HG03135 (cell line): ENCODE results near the gene CTSZ.
"Not testable (repeated sequence)": the region's sequence is repeated elsewhere in the genome, so short reads cannot be mapped to it uniquely, and the experiment has no call there.

ENCODE experiments used
- ATAC-seq: cut with Tn5 transposase; IDR thresholded peaks from one replicate; pipeline ENCODE4 v1.9.1; 2021; ENCODE audit warnings: mild to moderate bottlenecking, moderate library complexity; ENCODE audit not compliant: unreplicated experiment

CTSZ gene

DNA sequence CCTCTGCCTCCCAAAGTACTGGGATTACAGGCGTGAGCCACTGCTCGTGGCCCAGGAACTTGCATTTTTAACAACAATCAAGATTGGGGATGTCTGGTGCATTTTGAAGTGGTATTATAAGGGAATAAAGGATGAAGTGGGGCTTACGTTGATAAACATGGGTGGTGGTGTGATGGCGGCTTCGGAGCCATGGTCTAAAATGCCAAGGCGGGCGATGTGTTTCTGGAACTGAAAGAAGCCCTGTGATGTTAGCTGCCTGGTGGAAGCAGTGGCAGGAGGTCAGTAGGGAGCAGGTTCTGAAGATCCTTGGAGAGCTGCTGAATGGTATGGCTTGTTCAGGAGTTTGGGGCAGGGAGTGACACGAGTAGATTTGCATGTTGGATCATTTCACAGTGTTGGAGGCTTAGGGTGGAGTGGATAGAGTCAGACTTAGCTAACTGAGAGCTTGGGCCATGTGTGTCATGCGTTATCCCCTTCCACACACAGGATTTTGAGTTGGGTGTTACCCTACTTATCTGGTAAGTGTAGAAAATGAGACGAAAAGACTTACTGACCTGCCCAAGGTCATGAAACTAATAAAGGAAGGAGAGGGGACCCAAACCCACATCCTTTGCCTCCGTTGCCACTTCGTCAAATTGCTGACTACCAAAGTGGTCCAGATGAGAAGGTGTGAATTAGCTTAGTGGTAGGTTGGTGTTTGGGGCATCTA lies 24.5 kb downstream of the CTSZ start:
- ATAC-seq, result no peak

DNA sequence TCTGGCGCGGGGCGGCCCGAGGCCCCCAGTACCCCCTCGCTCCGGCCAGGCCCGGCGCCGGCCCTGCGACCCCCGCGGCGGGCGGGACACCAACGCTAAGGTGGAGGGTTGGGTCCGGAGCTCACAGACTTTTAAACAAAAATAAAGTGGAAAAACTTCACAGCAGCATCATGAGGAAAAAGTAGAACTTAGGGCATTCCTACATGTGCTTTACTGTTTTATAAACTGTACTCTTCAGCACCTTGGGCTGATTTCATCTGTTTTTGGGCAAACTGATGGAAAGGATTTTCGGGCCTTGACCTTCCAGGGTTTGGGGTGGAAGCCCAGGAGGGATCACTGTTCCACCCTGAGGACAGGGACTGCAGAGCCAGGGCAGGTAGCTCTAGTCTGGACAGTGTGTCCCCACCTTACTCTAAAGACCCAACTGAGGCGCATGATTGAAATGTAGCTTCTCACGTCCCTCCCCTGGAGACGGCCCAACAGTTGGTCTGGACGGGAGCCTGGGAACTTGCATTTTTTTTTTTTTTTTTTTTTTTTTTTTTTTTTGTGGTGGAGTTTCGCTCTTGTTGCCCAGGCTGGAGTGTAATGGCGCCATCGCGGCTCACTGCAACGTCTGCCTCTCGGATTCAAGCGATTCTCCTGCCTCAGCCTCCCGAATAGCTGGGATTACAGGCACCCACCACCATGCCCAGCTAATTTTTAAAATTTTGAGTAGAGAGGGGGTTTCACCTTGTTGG lies 25.3 kb downstream of the CTSZ start:
- ATAC-seq, result no peak

DNA sequence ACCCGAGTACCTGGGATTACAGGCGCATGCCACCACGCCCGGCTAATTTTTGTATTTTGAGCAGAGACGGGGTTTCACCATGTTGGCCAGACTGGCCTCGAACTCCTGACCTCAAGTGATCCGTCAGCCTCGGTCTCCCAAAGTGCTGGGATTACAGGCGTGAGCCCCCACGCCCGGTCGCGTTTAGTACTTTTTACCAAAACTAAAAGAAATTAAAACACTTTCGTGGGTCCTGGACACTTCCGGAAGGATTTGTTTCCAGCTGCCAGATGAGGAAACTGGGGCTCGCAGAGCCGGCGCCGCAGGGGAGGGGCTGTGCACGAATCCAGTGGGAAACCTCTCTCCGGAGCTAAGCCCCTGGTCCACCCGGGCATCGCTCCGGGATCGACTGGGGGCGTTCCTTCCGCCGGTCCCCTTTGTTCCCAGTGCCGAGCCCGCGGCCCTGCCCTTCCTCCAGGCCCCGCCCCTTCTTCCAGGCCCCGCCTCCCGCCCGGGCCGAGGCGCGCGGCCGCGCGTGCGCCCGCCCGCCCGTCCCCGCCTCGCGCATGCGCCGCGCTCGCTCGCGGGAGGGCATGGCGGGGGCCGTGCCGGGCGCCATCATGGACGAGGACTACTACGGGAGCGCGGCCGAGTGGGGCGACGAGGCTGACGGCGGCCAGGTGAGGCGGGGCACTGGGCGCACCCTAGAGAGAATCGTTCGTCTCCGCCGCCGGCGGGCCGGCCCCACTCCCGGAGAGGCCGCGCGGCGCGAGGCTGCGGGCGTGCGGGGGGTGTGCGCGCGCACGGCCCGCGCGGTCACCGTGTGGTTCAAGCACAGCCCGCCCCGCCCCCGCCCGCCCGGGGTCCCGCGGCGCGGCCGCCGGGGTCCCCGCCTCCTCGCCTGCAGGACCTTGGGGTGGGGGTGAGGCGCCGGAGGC lies 26.1 kb downstream of the CTSZ start, which contains the start of gene NELFCD:
Gene NELFCD (plus strand): TSS at position 546 of the 917 bp plus-strand sequence. CDS start 54 bp downstream, at position 600.
- peak; percentile 81 for ATAC-seq

DNA sequence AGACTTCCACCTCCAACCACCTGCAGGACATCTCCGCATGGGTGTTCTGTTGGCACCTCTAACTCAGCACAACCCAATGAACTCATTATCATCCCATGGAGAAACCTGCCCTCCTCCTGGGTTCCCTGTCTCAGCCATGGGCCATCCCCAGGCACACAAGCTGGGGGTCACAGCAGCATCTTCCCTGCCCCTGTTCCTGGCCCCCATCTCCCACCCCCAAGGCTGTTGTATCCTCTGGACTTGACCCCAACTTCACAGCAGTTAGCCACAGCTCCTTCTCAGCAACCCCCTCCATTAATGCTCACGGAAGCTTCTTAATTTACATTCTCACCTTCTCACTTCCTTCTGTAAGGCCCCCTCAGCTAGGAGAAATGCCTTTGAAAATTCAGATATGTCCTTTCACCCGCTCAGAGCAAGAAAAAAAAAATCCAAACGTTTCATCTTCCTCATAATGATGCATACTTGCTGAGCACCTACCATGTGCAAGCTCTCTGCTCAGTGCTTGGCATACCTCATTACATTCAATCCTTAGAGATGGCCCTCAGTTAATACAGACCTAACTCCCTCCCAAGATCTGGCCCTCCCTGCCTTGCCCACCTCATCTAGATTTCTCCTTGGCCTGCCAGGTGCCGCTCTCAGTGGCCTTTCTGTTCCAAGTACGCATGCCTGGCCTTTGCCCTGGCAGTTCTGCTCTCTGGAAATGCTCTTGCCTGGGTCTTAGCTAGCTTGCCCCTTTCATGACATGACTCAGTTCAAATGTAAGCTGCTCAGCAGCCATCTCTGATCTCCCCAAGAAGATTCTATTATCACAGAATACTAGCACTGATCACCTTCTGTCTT lies 28.5 kb downstream of the CTSZ start:
- no peak for ATAC-seq

DNA sequence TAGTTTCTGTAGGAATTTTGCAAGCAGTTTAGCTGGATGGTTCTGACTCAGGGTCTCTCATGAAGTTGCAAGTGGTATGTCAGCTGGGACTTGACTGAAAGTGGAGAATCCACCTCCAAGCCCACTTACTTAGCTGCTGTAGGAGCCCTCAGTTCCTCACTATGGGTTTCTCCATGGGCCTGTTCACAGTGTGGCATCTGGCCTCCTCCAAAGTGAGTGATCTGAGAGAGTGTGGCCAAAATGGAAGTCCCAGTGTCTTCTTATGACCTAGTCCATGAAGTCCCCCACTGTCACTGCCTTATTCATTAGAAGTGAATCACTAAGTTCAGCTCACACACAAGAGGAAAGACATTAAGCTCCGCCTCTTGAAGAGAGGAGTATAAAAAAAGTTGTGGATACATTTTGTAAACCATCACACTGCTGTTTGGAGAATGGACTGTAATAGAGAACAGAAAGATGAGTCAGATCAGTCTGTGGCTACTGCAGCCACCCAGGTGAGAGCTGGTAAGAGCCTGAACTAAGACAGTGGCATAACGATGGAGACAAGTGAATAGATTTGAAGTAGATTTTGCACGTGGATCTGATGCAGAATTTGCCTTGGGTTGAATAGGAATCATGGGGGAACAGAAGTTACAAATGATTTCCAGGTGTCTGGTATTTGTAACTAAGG lies 30.9 kb downstream of the CTSZ start:
- ATAC-seq, result no peak

DNA sequence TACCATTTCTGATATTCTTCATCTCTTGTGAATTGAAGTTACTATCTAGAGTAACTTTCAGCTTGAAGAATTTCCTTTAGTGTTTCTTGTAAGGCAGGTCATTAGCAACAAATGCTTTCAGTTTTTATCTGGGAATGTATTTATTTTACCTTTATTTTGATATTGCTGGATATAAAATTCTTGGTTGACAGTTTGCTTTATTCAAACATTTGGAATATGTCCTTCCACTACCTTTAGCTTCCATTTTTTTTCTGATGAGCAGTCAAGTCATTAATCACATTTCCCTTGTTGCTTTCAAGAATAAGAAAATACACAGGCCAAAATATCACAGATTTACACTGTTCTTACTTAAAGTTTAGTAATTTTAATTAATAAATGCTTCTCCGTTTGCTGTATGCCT lies 31.7 kb downstream of the CTSZ start:
- no peak for ATAC-seq

DNA sequence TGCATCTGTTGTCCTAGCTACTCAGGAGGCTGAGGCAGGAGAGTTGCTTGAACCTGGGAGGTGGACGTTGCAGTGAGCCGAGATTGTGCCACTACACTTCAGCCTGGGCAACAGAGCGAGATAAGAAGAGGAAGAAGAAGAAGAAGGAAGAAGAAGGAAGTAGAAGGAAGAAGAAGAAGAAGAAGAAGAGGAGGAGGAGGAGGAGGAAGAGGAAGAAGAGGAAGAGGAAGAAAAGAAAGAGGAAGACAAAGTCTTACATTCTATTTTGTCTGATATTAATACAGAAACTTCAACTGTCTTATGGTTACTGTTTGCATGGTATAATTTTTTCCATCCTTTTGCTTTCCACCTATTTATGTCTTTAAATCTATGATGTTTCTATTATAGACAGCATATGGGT lies 33.2 kb downstream of the CTSZ start:
- ATAC-seq, result no peak

DNA sequence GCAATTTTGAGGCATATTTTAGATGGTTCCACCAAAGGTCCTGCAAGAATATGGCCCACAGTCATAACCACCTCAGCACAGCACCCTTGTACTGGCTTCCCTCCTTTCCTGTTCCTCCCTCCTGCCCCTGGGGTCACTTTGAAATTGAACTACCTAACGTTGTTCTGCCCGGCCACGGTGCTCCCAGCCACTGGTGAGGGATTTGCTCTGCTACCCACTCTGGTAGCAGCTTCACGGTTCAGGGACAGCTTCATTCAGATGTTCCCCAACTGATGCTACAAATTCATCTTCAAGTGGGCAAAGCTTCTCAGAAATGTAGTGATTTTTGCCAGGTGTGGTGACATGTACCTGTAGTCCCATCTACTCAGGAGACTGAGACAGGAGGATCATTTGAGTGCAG lies 33.9 kb downstream of the CTSZ start:
- ATAC-seq, result no peak

DNA sequence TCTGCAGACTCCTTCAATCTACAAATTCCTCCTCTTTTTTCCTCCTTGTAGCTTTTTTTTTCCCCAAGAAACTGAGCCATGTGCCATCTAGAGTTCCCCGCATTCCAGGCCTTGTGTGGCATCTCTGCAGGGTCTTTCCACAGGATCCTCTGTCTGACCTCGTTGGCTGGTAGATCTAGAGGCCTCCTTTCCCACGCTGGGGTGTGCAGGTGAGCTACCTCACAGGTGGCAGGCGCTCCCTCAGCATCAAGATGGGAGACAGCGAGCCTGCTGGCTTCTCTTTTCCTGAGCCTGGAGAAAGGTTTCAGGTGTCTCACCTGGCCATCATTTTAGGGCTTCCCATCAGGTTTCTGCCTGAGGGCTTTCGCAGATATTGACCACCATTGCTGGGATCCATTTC lies 35.6 kb downstream of the CTSZ start:
- ATAC-seq, result no peak

DNA sequence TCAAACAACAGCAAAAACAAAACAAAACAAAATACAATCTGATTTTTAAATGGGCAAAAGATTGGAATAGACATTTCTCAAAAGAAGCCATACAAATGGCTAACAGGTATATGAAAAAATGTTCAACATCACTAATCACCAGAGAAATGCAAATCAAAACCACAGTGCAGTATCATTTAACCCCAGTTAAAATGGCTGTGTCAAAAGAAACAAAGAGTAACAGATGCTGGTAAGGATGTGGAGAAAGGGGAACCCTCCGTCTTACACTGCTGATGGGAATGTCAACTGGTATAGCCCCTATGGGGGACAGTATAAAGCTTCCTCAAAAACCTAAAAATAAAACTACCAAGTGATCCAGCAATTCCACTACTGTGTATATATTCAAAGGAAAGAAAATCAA lies 36.9 kb downstream of the CTSZ start:
- no peak for ATAC-seq

DNA sequence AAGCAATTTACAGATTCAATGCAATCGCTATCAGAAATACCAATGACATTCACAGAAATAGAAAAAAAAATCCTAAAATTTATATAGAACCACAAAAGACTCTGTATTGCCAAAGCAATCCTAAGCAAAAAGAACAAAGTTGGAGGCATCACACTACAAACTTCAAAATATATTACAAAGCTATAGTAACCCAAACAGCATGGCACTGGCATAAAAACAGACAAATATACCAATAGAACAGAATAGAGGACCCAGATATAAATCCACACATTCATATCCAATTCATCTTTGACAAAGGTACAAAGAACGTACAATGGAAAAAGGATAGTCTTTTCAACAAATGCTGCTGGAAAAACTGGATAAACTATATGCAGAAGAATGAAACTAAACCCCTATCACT lies 37.6 kb downstream of the CTSZ start:
- no peak for ATAC-seq

DNA sequence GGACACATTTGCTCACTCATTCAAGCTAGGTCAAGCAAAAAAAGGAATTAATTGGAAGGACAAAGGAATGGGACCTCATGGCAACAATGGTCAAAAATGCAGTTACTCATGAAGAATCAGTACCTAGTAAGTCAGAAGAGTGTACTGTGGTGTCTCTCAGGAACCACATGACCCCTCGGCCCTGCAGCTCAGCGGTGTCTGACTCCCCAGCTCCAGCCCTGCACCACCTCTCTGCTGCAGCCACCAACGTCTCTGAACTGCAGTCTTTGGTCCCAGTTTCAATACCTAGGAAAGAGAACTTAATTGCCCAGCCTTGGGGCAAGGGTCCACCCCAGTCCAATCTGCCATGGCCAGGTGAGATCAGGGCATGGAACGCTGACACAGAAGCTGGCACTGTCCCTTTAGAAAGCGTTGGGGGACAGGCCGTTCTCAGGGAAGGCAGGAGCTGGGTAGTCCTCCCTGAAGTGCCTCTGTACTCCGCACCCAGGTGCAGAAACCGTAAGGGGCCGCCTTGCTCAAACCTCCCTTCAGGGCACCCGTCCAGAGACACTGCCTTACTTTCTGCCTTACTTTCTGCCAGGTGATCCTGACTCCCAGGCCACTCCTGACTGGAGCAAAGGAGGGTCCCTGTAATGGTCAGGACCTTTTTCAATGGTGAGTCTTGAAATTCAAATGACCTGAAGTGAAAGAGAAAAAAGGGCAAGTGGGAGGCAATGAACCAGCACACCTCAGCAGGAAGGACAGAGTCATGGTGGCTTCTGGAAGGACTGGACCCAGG lies 39.2 kb downstream of the CTSZ start:
- ATAC-seq, result no peak

DNA sequence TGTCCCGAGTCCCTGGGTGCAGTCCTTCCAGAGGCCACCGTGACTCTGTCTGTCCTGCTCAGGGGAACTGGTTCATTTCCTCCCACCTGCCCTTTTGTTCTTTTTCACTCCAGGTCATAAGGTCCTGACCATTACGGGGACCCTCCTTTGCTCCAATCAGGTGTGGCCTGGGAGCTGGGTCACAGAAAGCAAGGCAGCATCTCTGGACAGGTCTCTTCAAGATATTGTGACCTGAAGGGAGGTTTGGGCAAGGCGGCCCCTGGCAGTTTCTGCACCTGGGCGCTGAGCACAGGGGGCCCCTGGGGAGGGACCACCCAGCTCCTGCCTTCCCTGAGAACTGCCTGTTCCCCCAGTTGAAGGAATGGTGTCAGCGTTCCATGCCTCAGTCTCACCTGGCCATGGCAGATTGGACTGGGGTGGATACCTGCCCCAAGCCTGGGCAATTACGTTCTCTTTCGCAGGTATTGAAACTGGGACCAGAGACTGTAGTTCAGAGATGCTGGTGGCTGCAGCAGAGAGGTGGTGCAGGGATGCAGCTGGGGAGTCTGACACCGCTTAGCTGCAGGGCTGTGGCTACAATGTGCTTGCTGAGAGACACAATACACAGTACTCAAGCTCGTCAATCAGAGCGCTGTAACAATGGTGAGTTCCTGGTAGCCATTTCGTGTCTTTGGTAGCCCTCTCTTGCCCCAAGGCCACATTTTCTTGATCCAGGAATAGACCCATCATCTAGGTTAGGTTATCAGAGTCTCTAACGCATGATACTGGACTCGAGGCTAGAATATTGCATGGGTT lies 41.6 kb downstream of the CTSZ start:
- no peak for ATAC-seq

DNA sequence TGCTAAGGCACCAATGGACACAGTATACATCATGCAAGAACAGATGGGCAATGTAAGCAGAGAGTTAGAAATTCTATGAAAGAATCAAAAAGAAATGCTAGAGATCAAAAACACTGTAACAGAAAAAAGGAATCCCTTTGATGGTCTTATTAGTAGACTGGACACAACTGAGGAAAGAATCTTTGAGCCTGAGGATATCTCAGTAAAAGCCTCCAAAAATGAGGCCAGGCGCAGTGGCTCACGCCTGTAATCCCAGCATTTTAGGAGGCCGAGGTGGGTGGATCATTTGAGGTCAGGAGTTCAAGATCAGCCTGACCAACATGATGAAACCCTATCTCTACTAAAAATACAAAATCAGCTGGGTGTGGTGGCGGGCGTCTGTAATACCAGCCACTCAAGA lies 43.1 kb downstream of the CTSZ start:
- not testable (repeated sequence) for ATAC-seq

DNA sequence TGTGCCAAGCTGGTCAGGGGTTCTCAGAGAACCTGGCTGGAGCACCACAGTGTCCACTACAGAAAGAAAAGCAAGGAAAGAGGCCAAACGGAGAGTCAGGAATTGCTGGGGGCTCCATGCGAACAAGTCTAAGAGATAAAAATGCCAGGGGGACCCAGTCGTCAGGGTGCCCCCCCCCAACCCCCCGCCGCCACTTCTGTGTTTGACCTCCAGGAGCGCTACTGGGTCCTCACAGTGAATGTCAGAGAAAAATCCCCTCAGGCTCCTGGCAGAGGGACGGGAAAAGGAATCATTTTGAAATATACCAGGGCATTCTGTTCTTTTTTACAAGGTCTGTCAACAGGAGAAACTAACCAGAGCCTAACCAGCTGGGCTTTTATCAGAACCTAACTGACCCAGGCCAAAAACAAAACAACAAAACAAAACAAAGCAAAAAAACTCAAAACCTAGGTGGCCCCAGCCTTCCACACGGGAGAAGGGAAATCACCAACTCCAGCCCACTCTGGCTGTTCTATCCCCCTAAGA lies 43.9 kb downstream of the CTSZ start:
- no peak for ATAC-seq

DNA sequence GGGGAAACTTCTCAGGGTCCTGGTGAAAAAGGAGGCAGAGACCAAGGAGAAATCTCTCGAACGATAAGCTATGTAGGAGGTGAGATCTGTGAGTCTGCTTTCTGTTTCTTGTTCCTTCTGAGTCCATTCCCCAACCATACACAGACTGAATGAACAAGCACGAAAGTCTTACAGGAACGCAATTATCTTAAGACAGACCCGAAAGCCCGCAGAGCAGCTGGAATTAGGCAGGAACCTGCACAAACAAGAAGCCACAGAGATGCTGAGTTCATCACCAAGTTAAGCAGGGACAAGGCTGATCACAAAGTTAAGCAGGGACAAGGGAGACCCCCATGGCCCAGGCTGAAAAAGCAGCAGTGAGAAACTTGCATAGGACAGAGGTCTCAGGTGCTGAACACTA lies 47.4 kb downstream of the CTSZ start:
- no peak for ATAC-seq

DNA sequence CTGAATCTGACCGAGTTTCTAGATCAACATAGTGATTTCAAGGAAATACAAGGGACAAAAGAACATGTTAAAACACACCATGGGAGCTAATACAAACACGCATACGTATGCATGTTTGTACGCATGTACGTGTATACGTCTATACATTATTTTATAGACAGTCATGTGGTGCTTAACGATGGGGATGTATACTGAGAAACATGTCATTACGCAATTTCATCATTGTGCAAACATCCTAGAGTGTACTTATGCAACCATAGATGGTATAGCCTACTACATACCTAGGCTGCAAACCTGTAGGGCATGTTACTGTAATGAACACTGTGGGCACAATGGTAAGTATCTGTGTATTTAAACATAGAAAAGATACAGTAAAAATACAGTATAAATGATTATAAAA lies 51.0 kb downstream of the CTSZ start:
- no peak for ATAC-seq

DNA sequence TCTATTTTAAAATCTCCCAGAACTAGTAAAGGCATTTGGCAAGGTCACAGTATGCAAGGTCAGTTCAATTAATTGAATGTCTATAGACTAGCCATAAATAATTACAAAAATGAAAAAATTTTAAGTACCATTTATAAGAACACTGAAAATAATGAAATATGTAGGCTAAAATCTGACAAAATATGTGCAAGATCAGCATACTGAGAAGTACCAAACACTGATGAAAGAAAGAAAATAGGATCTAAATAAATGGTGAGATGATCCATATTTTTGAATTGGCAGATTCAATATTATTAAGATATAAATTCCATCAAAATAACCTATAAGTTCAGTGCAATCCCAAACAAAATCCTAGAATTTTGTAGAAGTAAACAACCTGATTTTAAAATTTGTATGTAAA lies 54.0 kb downstream of the CTSZ start:
- no peak for ATAC-seq
